ENCODE data around the gene S100A3.

Gene S100A3

GRCh38 chr1:153547560-153548551 lies 1.2 kb downstream of the S100A3 start:
- no peak for DNase-seq

- DNase-seq, result no peak
Measured at GRCh38 chr1:153546796-153547559, 2.1 kb downstream of the S100A3 start.

- DNase-seq, result no peak
Measured at GRCh38 chr1:153546371-153546770, 2.7 kb downstream of the S100A3 start.

- DNase-seq, result peak; percentile 87
Measured at GRCh38 chr1:153545067-153546055, 3.7 kb downstream of the S100A3 start, which contains the start of gene S100A4. Gene S100A4 (minus strand): TSS chr1:153545806. CDS start chr1:153544794, 1,012 bp downstream.

- no peak for DNase-seq
Measured at GRCh38 chr1:153544453-153545066, 4.5 kb downstream of the S100A3 start.

- no peak for DNase-seq
Measured at GRCh38 chr1:153543736-153544135, 5.3 kb downstream of the S100A3 start.

- DNase-seq, result no peak
Measured at GRCh38 chr1:153542956-153543711, 5.9 kb downstream of the S100A3 start.

GRCh38 chr1:153541641-153542590 lies 7.1 kb downstream of the S100A3 start:
- no peak for DNase-seq

- peak; percentile 66 for DNase-seq
Measured at GRCh38 chr1:153540394-153541361, 8.4 kb downstream of the S100A3 start, which contains the start of gene S100A5. Gene S100A5 (minus strand): TSS chr1:153540934. CDS start chr1:153540191, 743 bp downstream.

GRCh38 chr1:153539395-153540093 lies 9.5 kb downstream of the S100A3 start:
- no peak for DNase-seq

GRCh38 chr1:153538315-153538821 lies 10.7 kb downstream of the S100A3 start:
- no peak for DNase-seq

- no peak for DNase-seq
Measured at GRCh38 chr1:153537376-153537730, 11.7 kb downstream of the S100A3 start.

- DNase-seq, result no peak
Measured at GRCh38 chr1:153536671-153537375, 12.2 kb downstream of the S100A3 start.

- peak; percentile 83 for DNase-seq
Measured at GRCh38 chr1:153536012-153536670, 12.9 kb downstream of the S100A3 start.

- peak; percentile 50 for DNase-seq
Measured at GRCh38 chr1:153535242-153536011, 13.6 kb downstream of the S100A3 start, which contains the start of gene S100A6. Gene S100A6 (minus strand): TSS chr1:153535991. CDS start chr1:153535339, 652 bp downstream.

- no peak for DNase-seq
Measured at GRCh38 chr1:153534925-153535241, 14.2 kb downstream of the S100A3 start.
